D341Med (cell line): ENCODE data around the gene KRT25.
A peak's percentile ranks its signal among the peaks of the same experiment; 100 is the strongest.

ENCODE experiments used
- DNase-seq: peaks from one replicate; pipeline ENCODE4 v3.0.0; 2012; ENCODE audit warnings: low spot score

Gene KRT25, protein sequence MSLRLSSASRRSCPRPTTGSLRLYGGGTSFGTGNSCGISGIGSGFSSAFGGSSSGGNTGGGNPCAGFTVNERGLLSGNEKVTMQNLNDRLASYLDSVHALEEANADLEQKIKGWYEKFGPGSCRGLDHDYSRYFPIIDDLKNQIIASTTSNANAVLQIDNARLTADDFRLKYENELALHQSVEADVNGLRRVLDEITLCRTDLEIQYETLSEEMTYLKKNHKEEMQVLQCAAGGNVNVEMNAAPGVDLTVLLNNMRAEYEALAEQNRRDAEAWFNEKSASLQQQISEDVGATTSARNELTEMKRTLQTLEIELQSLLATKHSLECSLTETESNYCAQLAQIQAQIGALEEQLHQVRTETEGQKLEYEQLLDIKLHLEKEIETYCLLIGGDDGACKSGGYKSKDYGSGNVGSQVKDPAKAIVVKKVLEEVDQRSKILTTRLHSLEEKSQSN

GRCh38 chr17:40755231-40755630, at the start of gene KRT25:
TSS of gene KRT25 (minus strand) at chr17:40755331. CDS start at chr17:40755271, 60 bp downstream.
- no peak for DNase-seq

- peak; percentile 94 for DNase-seq
Observed at GRCh38 chr17:40803617-40804082, 48.5 kb upstream of the KRT25 start.

- DNase-seq: no peak
Observed at GRCh38 chr17:40801157-40801556, 46.0 kb upstream of the KRT25 start.

DNA sequence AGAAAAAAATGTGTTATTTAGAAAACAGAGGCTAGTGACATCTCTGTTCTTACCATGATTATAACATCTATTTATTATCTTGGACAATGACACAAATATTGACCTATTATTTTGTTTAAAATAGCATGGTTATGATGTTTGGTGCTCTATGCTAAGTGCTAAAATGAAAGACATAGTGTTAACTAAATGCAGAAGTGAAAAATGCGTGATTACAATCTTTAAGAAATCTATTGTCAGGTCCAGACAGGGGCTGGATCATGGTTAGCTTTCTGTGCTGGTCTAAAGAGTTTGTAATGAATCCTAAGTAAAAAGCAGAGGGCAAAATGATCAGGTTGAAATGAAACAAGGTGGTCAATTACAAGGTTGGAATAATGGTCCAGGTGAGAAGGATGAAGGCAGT, 45.2 kb upstream of the KRT25 start:
- no peak for DNase-seq

DNA sequence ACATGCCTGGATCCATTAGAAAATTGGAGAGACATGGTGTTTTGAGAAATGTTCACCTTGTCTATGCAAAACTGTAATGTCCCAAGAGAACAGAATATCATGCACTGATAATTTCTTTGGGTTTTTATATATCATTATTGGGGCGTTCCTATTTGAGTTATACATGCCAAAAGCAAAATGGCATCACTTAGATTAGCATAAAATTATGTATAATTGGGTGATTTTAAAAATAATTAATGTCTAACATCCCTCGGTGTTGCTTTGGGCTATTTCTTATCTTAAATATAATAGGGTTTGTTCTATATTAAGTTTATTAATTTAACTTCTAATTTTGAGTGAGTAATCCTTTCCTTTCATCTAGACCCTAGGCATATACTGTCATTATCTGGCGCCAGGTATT, 44.7 kb upstream of the KRT25 start, which contains the start of gene KRT28:
Gene KRT28 (minus strand): TSS at position 101 of the 400 bp plus-strand sequence. CDS start 66 bp downstream, at position 35.
- DNase-seq: no peak

GRCh38 chr17:40796846-40797245, 41.7 kb upstream of the KRT25 start:
- no peak for DNase-seq

DNA sequence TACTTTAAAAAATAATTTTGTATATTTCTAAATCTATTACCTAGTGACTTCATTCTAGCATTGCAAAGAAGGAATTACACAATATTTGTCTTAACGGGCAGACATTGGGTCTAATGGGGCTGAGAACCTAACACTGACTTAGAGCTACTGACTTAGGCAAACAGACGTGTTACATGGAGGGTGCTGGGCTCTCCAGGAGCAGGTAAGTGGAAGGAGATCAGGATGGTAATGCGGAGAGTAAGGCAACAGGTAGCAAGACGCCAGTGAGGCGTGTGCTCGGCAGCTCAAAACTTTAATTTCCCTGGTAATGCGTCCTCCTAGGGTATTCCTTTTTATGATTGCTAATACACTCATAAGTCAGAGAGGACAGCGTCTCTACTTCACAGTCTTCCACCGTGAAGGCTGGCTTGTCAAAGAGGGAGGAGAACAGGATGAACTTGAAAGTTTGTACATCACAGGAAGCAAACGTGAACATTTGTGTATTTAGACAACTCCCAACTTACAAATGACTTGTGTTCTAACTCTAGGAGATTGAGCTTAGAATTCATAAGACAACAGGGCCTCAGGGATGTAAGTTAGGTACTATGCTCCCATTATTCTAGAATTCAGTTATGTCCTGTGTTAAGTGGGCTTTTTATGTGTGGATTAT, 40.0 kb upstream of the KRT25 start:
- DNase-seq: no peak

DNA sequence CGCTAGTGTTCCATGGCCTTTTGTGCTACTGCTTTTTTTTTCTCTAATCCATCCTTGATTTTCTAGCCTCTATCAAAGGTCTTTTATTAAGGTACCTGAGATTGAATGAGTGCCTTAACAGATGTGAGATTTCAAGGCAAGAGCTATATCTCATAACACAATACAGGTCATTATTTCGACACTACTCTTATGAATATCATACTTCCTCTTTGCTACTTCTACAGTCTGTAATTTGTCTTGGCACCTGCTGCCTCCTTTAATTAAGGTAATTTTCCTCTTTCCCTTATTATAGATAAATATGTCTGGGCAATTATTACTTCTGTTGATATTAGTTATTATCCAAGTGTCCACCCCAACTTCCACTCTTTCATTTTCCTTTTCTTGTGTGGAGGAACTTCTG, 39.3 kb upstream of the KRT25 start:
- no peak for DNase-seq

- DNase-seq: no peak
Observed at GRCh38 chr17:40793832-40794231, 38.7 kb upstream of the KRT25 start.

- DNase-seq: no peak
Observed at GRCh38 chr17:40791787-40792436, 36.8 kb upstream of the KRT25 start.

DNA sequence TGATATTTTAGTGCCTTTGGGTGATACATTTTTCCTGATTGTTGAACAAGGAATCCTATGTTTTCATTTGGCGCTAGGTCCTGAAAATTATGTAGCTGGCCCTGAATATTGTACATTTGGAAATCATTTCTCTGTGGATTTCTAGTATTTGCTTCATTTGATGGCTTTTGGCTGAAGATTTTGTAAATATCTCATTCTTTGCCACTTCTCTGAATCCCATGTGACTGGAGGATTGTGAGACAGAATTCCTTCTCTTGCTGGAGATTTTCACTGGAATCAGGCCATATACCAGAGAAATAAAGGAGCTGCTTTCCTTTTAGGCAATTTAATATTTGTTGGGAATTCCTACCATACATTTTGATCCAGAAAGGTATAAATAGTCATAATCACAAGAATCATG, 36.0 kb upstream of the KRT25 start:
- DNase-seq: no peak

- no peak for DNase-seq
Observed at GRCh38 chr17:40782450-40782849, 27.3 kb upstream of the KRT25 start, which contains the start of gene KRT27. TSS of gene KRT27 (minus strand) at chr17:40782550. CDS start at chr17:40782493, 57 bp downstream.

DNA sequence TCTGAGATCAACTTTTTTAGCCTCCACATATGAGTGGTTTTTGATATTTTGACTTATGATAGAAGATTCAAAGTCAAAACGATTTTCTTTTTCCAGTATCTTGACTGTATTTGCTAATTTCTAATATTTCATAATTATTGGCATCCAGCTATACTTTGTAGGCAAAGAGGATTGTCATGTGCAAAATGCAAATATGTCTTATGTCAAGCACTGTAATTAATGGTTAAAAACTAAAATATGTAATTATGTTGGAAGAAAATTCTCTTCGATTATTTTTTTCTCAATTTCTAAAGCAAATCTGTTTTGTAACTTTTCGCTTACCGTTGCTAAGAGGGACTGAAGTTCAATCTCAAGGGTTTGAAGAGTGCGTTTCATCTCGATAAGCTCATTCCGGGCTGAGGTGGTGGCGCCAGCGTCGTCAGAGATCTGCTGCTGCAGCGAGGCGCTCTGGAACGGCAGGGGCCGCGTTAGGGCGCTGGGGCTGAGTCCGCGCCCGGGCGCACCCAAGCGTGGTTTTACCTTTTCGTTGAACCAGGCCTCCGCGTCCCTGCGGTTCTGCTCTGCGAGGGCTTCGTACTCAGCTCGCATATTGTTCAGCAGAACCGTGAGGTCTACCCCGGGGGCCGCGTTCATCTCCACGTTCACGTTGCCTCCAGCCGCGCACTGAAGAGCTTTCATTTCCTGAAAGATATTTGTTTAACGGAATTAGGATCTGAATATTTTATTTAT, 24.2 kb upstream of the KRT25 start:
- DNase-seq: no peak

DNA sequence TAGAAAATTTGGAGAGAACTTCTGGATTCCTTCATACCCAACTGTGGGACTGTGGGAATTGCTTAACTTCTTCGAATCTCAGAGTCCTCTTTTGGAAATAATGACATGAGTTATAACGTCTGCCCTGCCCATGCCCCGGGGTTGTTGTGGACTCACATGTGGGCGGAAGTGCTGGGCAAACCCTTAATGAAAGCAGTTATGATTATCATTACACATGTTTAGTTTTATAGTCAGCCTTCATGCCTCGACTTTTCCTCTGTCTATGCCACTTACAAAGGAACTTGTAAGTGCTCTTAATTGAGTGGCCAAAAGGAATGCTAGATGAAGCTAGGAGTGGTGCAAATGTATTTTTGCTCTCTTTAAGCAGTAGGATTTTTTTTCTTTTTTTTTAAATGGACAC, 23.3 kb upstream of the KRT25 start:
- no peak for DNase-seq

GRCh38 chr17:40777971-40778370, 22.8 kb upstream of the KRT25 start:
- no peak for DNase-seq

GRCh38 chr17:40777459-40777858, 22.3 kb upstream of the KRT25 start:
- DNase-seq: no peak

DNA sequence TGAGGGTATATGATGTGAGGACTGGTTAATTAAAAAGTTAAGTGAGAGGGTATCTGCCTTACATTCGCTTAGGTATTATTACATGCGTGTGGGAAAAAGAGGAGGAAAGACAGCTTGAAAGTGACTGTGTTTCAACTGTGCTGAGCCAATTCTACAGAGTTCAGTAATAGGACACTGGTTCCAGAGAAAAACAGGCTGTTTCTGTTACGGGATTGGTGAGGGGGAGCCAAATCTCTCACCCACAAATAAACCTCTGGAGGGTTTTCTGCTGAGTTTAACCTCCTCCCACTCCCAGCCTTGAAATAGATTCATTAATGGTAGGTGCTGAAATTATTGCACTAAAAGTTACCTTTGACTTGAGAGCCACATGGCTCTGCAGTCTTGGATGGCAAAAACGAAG, 20.8 kb upstream of the KRT25 start:
- no peak for DNase-seq

- DNase-seq: no peak
Observed at GRCh38 chr17:40772101-40772500, 17.0 kb upstream of the KRT25 start, which contains the start of gene KRT26. TSS of gene KRT26 (minus strand) at chr17:40772201. CDS start at chr17:40772113, 88 bp downstream.

DNA sequence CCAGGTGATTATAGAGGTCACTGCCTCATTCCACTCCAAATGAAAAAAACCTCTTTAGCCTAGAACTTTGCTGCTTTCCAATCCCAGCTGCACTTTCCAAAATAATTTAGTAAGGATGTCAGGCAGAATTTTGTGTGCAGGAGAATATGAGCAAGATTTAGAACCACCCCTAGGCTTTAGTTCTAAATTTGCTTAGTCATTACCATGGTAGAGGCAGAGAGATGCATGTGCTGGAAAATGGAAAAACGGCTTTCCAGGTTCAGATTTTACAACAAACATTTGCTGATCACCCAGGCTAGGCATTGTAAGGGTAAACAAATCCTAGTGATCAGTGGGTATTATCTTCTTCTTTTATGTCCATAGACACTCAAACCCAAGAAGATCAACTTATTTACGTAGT, 10.5 kb upstream of the KRT25 start:
- no peak for DNase-seq

DNA sequence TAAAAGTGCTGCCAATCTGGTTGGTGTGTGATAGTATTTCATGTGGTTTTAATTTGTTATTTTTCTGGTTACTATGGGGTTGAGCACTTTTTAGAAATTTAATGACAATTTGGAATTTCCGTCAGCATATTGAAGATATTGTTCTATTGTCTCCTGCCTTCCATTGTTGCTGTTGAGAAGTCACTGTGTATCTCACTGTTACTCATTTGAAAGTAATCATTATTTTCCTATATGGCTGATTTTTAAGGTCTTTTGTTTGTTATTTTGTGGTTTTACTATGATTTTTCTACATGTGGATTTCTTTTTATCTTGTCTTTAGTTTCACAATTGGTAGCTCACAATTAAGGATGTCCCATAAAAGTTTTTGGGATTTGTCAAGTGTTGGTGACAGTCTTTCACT, 8.6 kb upstream of the KRT25 start:
- DNase-seq: no peak

DNA sequence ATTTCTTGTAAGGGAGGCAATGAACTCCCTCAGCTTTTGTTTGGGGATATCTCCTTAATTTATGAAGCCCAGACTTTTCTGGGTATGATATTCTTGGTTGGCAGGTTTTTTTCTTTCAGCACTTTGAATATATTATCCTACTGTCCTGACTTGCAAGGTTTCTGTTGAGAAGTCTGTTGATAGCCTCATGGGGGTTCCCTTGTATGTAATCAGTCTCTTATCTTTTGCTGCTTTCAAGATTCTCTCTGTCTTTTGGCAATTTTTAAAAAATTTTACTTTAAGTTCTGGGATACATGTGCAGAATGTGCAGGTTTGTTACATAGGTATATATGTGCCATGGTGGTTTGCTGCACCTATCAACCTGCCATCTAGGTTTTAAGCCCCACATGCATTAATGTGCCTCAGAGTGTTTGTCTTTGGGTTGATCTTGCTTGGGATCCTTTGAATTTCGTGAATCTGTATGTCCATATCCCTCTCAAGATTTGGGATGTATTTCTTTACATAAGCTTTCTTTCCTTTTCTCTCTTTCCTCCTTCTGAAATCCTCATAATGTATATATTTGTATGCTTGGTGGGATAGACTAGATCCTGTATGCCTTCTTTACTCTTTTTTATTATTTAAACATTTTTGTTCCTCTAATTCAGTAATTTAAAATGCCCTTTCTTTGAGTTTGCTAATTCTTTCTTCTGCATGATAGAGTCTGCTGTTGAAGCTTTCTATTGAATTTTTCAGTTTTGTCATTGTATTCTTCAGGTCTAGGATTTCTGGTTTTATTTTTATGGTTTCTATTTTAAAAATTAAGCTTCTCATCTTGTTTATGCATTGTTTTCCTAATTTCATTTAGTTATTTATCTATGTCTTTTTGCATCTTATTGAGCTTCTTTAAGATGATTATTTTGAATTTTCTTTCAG, 5.2 kb upstream of the KRT25 start:
- DNase-seq: no peak
